Activated CD4-positive, alpha-beta T cell treated with anti-CD3 and anti-CD28 coated beads for 24 hours (primary cell): Measurements from ENCODE around the gene KCTD21.

Source experiments
- DNase-seq, 2 donors: peaks; one replicate each; pipeline ENCODE4 v3.0.0-alpha.2; 2020; ENCODE audit warnings: low read depth in 2 of 2

The KCTD21 gene

GRCh38 chr11:78140392-78141077 is 47.9 kb downstream of the KCTD21 start:
- no peak for DNase-seq

- DNase-seq: peak; percentile 93 to 95
Measured at GRCh38 chr11:78139422-78140391, 48.7 kb downstream of the KCTD21 start, which contains the start of gene ALG8. TSS of gene ALG8 (minus strand) at chr11:78139626. CDS start at chr11:78139588, 38 bp downstream.

- DNase-seq: peak in 1 of 2 donors; percentile 11
Measured at GRCh38 chr11:78138694-78139421, 49.6 kb downstream of the KCTD21 start.

- DNase-seq: no peak
Measured at GRCh38 chr11:78138291-78138690, 50.1 kb downstream of the KCTD21 start.

GRCh38 chr11:78132475-78132874 is 56.0 kb downstream of the KCTD21 start:
- no peak for DNase-seq

- no peak for DNase-seq
Measured at GRCh38 chr11:78131956-78132355, 56.5 kb downstream of the KCTD21 start.

GRCh38 chr11:78127403-78127802 is 61.0 kb downstream of the KCTD21 start:
- no peak for DNase-seq
